ENCODE results near the gene KERA. TPM values are rescaled to one million over a fixed set of nuclear protein-coding genes. Genes with fewer than 3 reads are reported as not detected.

The KERA gene
- total RNA-seq, 4 donors from 2014 or later, result not detected

DNA sequence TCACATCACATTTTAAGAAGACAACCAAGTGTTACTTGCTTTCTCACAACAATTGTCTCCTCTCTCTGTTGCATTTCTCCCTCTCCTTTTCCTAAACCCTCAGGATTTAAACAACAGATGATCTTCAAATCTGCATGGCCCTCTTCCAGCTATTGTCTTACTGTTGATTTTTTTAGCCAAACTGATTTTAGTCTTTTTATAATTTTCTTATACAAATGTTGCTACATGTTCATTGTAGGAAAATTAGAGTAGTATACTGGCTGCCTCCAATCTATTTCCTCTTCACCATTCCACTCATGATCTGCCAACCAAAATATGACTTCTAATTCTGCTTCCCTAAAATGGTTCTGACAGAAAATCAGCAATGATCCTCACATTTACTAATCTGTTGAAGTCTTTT lies 1.4 kb upstream of the KERA start:
- H3K27me3 ChIP-seq, result no peaks in the 10 kb centered on the region
- no peak overlapping the region for H3K4me3 ChIP-seq
- no peak for DNase-seq (ENCODE audit: low spot score in 2 of 2)
- H3K9me3 ChIP-seq, result no peaks in the 10 kb centered on the region
- no peak overlapping the region for H3K27ac ChIP-seq
- H3K4me1 ChIP-seq, result peaks cover 0 to 4% (median 0%) of the 10 kb centered on the region in 4 donors
- H3K36me3 ChIP-seq, result no peaks in the 10 kb centered on the region
- no peak for TF ChIP-seq POLR2A (IDR thresholded peaks at IDR 0.05)
- TF ChIP-seq EP300 (IDR thresholded peaks at IDR 0.05), result no peak
- TF ChIP-seq, protein P1, sequence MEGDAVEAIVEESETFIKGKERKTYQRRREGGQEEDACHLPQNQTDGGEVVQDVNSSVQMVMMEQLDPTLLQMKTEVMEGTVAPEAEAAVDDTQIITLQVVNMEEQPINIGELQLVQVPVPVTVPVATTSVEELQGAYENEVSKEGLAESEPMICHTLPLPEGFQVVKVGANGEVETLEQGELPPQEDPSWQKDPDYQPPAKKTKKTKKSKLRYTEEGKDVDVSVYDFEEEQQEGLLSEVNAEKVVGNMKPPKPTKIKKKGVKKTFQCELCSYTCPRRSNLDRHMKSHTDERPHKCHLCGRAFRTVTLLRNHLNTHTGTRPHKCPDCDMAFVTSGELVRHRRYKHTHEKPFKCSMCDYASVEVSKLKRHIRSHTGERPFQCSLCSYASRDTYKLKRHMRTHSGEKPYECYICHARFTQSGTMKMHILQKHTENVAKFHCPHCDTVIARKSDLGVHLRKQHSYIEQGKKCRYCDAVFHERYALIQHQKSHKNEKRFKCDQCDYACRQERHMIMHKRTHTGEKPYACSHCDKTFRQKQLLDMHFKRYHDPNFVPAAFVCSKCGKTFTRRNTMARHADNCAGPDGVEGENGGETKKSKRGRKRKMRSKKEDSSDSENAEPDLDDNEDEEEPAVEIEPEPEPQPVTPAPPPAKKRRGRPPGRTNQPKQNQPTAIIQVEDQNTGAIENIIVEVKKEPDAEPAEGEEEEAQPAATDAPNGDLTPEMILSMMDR (IDR thresholded peaks at IDR 0.05), result no peak

DNA sequence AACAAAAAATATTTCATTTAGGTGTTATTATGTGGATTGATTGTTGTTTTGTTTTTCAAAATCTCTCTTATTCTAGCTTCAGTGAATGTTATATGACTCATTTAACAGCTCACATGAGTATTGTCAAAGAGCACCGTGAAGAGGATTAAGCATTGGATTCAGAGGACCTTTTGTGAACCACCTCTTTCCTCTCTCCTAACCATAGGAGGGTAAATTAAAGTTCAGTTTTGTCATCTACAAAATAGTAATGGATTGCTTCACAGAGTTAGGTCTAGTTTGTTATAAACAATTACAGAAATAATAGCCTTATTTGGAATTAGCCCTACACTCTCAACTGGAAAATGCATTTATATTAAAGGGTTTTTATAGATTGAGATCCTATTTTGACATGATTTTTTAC lies 962 bp upstream of the KERA start:
- H3K4me3 ChIP-seq, result no peak overlapping the region
- no peaks in the 10 kb centered on the region for H3K36me3 ChIP-seq
- no peak overlapping the region for H3K27ac ChIP-seq
- no peaks in the 10 kb centered on the region for H3K9me3 ChIP-seq
- WGBS, 2 donors, result 54 to 61% methylated on average over 1 of the region's 1 CpG
- TF ChIP-seq POLR2A (IDR thresholded peaks at IDR 0.05) (no peak), EP300 (IDR thresholded peaks at IDR 0.05) (no peak)
- TF ChIP-seq, protein P1 (IDR thresholded peaks at IDR 0.05), result no peak
- peaks cover 0 to 6% (median 0%) of the 10 kb centered on the region in 4 donors for H3K4me1 ChIP-seq
- DNase-seq (ENCODE audit: low spot score in 2 of 2), result no peak
- H3K27me3 ChIP-seq, result no peaks in the 10 kb centered on the region

DNA sequence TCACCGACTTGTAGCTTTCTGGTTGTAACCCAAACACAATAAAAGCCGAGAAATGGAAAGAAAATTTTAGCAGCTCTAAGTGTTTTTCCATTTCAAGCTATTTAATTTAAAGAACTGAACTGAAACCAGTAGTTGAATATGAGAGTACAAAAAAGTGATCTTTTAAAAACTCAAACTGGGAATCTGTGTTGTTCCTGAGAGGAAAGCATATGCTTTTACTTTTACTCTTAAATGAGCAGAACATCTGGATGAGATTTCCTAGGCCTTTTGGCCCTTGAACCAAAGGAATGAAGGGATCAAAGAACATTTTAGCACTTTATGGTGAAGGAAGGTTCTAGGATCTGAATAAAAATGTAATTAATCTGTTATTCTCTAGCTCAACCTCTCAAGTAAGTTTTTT lies 1.3 kb downstream of the KERA start:
- TF ChIP-seq POLR2A (IDR thresholded peaks at IDR 0.05) (no peak), EP300 (IDR thresholded peaks at IDR 0.05) (no peak)
- TF ChIP-seq, protein P1 (IDR thresholded peaks at IDR 0.05), result no peak
- H3K4me3 ChIP-seq, result no peak overlapping the region
- 68 to 77% methylated on average over 2 of the region's 2 CpGs for WGBS, 2 donors
- no peak for DNase-seq (ENCODE audit: low spot score in 2 of 2)
- H3K27me3 ChIP-seq, result no peaks in the 10 kb centered on the region
- H3K27ac ChIP-seq, result no peak overlapping the region
- peaks cover 0 to 6% (median 0%) of the 10 kb centered on the region in 4 donors for H3K4me1 ChIP-seq
- no peaks in the 10 kb centered on the region for H3K36me3 ChIP-seq
- no peaks in the 10 kb centered on the region for H3K9me3 ChIP-seq

DNA sequence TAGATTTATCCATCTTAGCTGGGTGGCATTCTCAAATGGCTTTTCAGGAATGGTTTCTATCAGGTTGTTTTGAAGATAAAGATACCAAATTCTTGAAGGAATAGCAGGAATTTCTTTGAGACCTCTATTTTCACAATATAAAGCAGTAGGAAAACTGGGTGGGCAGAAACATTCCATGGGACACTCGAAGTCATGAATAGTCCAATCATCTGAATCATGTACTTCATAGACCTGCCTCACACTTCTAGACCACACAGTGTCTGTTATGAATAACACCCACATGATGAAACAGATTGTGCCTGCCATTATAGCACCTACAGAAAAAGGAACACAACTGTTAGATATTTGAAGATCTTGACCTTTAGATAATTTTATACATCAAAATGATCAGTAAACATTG lies 1.8 kb downstream of the KERA start:
- 38 to 45% methylated on average over 1 of the region's 1 CpG for WGBS, 2 donors

DNA sequence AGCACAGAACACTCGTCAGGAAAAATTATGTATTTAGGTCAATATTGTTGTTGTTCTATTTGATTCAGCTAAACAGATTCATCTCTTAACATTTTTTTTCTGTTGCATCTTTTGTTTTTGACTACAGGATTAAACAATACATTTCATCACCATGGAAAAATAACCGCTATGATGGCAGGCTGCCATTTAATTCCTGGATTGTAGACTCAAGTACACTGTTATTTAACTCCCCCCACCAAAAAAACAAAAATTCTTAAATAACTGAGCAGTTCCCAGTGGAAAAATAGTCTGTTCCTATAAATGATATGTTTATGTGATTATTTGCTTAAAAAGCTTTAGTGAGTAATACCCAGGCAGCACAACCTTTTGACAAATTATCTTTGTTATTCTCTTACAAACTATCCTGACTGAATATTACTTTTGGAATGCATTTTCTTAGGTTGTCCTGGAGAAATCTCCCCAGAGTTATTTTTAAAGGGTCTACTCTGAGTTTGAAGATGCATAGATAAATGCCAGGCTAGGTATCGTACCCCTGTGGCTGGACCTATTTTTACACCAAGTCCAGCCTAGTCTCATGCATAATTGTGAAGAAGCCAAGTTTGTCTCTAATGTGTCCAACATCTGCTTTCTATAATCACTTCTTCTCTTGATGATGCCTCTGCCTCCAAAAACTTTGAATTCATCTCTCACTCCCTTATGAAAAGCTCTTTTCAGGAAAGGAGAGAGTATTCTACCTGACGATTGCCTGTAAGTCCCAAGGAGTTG lies 3.7 kb downstream of the KERA start:
- H3K9me3 ChIP-seq, result no peaks in the 10 kb centered on the region
- H3K36me3 ChIP-seq, result no peaks in the 10 kb centered on the region
- H3K27me3 ChIP-seq, result no peaks in the 10 kb centered on the region
- H3K27ac ChIP-seq, result peak overlapping the region in 1 of 4 donors; percentile 42
- DNase-seq (ENCODE audit: low spot score in 2 of 2), result no peak
- 36 to 38% methylated on average over 4 of the region's 4 CpGs for WGBS, 2 donors
- no peak overlapping the region for H3K4me3 ChIP-seq
- H3K4me1 ChIP-seq, result peaks cover 0 to 6% (median 0%) of the 10 kb centered on the region in 4 donors
- TF ChIP-seq, protein P1 (IDR thresholded peaks at IDR 0.05), result no peak
- TF ChIP-seq EP300 (IDR thresholded peaks at IDR 0.05) (no peak), POLR2A (IDR thresholded peaks at IDR 0.05) (no peak)

More for the DNA sequence above, 1.8 kb downstream of the KERA start:
- no peak for TF ChIP-seq EP300 (IDR thresholded peaks at IDR 0.05)
- TF ChIP-seq, protein P1 (IDR thresholded peaks at IDR 0.05), result no peak
- TF ChIP-seq POLR2A (IDR thresholded peaks at IDR 0.05), result no peak
- Histone ChIP-seq H3K36me3 (no peaks in the 10 kb centered on the region), H3K27me3 (no peaks in the 10 kb centered on the region), H3K9me3 (no peaks in the 10 kb centered on the region), H3K27ac (no peak overlapping the region), H3K4me1 (peaks cover 0 to 6% (median 0%) of the 10 kb centered on the region in 4 donors), H3K4me3 (no peak overlapping the region)
- no peak for DNase-seq (ENCODE audit: low spot score in 2 of 2)
